ENCODE data around the gene PACSIN2. TPM values are rescaled to one million over a fixed set of nuclear protein-coding genes. Genes with fewer than 3 reads are reported as not detected.

PACSIN2 gene
- polyA plus RNA-seq, 3 donors: 63.9 to 71.0 (median 69.7) TPM

DNA sequence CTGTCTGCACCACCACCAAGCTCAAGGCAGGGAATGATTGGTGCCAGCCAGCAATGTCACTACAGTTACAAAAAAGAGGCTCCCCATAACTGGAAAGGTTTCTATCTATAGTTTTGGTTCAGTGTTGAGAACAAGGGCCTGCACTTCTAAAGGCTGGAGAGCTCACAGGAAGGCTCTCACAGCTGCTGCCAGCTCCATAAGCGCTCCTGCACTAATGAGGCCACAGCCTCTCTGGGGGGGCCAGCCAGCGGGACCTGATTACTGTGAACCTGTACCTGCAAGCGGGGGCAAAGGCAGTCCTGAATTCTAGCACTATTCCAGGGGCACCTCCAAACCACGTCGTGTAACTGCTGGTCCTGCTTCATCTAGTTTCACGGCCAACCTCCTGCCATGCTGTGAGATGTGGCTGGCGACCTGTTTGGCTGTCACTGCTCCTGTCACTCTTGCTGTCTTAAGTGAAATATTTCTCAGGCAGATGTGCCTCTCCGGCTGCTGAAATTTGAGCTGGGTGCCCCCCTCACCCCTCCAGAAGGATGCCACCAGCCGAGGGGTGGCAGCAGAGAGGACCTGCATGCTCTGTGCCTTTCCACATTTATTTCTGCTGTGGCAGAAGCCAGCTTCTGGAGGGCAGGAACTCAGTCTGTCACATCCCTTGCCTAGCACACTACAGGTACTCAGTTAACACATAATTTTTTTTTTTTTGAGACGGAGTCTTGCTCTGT is 104.6 kb downstream of the PACSIN2 start:
- no peak for DNase-seq (ENCODE audit: low read depth in 3 of 3, low spot score in 2 of 3)

DNA sequence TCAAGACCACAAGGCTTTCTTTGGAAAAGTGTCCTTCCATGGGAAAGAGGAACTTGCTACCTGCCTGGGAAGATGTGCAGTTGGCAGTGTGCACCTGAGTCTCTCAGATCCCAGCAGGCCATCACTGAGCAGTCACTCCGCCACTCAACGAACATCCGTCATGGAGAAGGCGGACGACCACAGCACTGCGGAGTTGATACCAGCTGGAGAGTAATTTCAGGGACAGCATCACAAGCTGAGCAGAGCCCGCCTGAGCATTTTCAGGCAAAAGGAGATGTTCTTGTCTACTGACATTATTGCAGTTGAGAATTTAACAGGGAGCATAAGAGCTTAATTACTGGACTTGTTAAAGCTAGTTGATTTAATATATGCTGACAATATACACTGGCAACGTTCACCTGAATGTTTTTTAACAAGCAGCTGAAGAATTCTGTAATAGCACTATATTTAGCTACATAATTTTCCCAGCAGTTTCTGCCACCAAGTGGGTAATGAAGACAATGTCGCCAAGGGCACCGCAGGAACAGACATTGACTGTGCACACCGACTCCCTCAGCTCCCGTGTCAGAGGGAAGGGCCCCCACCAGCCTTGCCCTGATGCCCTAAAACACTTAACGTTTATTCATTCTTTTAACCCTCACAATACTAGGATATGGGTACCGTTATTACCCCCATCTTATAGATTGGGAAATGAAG is 105.4 kb downstream of the PACSIN2 start:
- DNase-seq (ENCODE audit: low read depth in 3 of 3, low spot score in 2 of 3): no peak

DNA sequence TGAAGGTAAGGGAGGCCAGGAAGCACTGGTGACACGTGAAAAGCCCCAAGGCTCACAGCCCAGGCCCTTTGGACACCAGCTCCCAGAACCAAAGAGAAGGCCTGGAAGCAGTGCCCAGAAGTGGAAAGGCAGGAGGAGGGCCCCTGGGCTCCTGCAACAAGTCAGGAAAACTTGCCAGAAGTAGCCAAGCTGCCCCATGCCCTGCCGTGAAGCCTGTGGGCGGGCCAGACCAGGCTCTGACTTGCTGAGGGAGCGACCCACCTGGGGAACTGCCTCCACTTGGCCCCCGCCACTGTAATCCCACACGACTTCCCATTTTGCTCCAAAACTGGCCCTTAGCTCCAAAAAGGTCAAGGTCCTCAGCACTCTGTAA is 106.6 kb downstream of the PACSIN2 start:
- DNase-seq (ENCODE audit: low read depth in 3 of 3, low spot score in 2 of 3): no peak

DNA sequence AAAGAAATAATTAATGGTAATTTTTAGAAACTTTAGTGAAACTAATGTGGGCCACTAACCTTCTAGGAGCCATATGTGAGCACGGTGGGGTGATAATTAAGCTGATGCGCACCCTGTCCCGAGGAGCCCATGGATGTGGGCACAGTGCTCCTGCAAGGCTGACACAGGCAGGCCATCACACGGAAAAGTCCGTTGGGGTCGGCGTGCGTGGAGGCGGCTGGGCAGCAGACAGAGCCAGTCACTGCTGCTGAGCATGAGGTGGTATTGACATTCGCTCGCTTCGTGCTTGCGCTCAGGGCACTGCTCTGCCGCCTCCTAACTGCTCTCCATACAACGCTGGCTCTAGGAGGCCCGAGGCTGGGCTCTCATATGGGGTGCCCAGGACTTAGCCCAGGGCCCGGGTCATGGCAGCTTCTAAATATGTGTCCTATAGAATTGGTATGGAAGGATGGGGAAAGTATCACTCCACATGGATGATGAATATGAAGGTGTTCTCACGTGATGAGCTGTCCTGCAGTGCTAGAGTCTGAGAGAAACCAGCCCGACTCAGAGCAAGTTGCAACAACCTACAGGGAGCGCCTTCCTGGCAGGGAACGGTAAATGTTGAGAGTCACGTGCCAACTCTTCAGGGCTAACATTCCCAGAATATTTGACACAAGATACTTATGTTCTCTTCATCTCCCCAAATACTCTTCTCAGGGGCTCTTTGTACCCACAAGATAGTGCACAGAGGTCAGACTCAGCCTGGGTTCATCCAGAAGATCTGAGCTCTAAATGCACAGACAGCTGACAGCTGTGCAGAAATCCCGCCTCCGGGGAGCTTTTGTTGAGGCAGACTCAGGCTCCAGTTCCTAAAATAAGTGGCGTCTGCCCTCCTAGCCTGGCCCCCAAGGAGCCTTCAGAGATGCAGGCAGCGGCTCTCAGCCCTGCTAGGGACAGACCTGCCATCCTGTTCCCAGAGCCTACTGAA is 107.3 kb downstream of the PACSIN2 start:
- no peak for DNase-seq (ENCODE audit: low read depth in 3 of 3, low spot score in 2 of 3)

DNA sequence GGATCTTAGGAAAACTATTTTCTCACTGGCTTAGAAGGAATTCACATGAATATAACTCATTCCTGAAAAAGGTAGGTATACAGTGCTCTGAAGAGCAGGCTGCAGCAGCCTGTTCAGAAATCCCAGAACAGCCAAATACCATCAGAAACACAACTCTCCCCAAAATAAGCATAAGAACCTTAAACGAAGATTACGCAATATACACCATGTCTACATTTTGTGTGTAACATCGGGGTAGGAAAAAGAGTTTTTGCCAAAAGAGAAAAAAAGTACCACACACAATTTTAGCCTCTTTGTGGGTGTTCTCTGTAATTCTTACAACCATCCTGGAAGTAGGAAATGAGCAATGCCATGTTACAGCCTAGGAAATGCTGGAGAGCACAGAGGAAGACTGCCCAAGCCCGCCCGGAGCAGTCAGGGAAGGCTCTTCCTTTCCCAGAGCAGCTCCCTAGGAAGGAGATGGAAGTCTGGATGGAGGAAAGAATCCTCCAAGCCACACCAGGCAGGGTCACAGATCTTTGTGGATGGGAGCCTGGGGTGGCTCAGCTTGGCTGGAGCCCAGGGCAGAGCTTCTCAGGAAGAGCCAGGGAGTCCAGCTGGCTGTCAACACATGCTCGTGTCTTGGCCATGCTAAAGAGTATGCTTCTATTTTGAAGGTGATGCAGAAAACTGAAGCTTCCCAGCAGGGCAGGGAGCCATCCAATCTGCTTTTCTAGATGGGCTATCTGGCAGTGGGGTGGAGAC is 108.2 kb downstream of the PACSIN2 start:
- DNase-seq (ENCODE audit: low read depth in 3 of 3, low spot score in 2 of 3): no peak

DNA sequence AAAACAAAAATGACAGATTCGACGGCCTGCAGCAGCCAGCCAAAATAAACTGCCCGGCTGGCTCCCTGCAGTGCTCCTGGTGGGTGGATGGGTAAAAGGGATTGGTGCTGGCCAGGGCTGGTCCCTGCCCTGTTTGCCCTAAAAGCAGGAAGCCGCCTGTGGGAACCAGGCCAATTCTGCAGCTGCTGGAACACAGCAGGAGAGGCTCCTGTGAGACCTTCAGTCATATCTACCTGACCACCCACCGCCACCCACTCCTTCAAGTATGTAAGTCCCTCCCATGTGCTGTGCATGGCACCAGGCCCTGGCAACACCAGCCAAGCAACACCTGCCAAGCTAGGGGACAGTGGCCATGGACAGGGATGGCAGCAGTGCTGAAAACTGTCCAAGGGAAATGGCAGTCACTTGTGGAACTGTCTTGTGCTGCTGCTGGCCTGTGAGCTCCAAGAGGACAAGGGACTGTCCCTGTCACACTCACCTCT is 109.2 kb downstream of the PACSIN2 start:
- no peak for DNase-seq (ENCODE audit: low read depth in 3 of 3, low spot score in 2 of 3)

DNA sequence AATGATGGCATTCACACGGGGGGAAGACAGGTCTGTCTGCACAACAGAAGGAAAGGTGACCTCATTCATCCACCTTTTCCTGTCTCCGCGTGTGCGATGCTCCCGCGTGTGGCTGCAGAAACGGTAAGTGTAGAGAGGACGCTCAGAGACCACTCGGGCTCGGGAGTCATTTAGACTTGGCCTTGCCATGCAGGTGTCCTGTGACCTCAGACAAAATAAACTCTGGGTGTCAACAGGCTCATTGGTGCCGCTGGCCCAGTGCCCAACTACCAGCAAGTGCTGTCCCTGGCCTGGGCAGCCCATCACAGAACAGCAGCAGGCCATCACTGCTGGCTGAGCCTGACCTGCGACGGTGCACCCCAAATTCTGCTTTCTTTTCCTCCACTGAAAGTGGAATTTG is 109.7 kb downstream of the PACSIN2 start:
- no peak for DNase-seq (ENCODE audit: low read depth in 3 of 3, low spot score in 2 of 3)

DNA sequence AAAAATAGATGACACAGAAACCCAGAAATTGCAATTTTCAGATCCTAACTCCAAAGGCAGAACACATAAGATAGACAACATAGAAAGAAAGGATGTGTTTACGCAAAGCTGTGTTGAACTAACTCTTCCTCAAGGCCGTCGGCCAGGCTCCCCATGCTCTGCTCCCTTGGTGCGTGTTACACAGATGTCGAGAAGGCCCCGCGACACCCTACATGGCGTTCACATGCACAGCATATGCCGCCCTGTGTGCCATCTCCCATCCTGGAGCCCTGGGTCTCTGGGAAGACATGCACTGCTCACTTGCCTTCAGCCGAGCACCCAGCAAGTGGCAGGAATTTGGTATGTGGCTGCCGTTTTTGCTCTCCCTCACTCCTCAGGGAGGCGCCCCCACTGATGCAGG is 110.9 kb downstream of the PACSIN2 start:
- no peak for DNase-seq (ENCODE audit: low read depth in 3 of 3, low spot score in 2 of 3)

DNA sequence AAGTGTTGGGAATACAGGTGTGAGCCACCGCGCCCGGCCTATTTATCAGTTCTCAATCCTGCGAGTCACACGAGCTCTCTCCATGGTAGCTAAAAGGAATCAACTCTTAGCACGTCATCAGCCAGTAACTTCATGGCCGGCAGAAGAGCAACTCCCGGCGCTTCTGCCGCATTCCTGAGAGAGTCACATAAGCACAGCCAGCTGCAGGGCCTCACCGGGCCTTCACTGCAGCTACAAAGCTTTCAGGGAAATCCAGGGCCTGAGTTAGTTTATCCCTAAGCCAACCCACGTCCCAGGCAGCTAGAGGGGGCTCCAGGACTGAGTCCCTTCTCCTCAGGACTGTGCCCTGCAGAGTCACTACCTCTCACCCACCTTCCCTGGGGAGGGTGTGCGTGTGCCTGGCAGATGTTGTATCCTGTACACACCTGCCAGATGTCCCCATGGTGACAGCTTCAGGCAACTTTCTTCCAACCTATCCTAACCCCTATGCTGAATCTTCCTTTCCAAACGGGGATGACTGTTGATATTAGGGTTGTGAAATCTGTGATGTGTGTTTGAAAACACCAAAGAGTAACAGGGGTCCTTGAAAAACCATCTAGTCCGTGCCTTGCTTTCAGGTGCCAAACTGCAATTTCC is 112.0 kb downstream of the PACSIN2 start:
- peak; percentile 23 to 44 (median 44) for DNase-seq (ENCODE audit: low read depth in 3 of 3, low spot score in 2 of 3)

DNA sequence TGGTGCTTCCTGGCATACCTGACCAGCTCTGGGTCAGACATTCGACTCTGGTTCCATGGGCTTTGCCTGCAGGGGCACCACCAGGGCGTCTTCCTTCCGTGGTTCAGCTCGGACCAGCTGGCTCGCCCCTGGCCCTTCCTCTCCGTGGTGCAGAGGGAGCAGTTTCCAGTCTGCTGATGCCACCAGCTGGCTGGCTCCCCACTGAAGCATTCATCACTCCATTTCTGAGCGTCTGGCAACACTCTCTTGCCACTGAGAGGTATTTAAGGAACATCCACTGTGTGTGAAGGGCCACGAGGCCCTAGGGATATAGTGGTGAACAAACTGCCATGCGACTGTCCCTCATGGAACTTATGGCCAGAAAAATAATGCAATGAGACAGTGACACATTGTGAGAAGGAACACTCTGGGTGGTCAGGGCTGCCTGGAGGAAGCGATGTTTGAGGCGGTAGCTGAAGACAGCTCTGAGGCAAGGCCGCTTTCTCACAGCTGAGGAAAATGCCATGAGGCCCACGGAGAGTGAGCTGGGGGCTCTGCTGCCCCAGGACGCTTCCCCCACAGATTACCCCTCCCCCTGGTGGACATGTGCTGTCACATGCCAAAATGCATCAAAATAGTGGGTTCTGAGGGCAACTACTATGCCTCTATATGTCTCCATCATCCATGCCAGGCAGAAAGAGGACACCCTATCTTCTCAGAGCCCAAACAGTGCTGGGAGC is 113.0 kb downstream of the PACSIN2 start:
- DNase-seq (ENCODE audit: low read depth in 3 of 3, low spot score in 2 of 3): no peak

DNA sequence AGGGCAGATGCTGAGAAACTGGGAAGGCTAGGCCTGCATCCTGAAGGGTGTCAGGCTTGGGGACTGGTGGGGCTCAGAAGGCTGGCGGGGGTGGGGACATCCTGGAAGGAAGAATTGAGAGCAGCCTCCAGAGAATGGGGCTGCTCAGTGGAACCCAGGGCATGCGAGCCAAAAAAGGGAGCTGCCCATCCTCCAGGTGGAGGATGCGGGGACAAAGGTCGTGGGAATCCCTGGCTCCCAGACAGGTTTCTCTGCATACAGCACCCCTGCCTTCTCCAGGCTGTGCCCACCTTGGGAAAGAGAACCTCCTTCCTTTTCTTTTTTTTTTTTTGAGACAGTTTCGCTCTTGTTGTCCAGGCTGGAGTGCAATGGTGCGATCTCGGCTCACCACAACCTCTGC is 117.0 kb downstream of the PACSIN2 start:
- no peak for DNase-seq (ENCODE audit: low read depth in 3 of 3, low spot score in 2 of 3)

DNA sequence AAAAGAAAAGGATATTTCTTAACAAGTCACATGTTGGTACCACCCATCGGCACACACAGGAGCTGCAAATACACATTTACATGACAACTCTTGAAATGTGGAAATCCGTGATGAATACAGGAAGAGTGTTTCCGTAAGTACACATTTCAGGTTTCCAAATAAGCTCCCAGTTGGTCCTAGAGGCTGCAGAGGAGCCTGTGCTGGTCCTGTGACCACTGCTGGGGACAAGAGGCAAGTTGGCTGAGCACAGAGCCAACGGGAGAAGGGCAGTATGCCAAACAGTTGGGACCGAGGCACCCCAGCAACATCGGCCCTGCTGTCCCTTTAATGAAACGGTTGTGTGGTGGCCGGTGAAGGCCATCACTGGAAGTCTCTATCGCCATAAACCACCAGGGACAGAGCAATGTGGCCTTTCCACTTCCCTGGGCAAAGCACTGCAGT is 119.4 kb downstream of the PACSIN2 start:
- DNase-seq (ENCODE audit: low read depth in 3 of 3, low spot score in 2 of 3): no peak

DNA sequence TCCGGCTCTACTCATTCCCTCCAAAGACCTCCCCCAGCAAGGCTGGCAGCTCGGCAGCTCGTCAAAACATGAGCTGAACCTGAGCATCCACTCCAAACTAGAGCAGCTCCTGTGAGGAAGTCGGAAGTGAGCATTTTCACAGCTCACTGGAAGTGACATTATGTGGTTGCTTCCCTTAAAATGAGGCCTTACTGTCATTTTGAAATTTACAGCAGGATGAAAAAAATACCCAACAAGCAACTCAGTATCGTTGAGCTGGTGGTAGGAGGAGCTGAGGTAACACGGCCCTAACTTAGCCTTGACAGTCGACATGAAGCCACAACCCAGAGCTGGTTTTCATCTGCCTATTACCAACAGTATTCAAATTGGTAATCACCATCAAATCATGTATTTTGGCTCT is 119.9 kb downstream of the PACSIN2 start:
- peak in 2 of 3 donors; percentile 10 to 15 for DNase-seq (ENCODE audit: low read depth in 3 of 3, low spot score in 2 of 3)

DNA sequence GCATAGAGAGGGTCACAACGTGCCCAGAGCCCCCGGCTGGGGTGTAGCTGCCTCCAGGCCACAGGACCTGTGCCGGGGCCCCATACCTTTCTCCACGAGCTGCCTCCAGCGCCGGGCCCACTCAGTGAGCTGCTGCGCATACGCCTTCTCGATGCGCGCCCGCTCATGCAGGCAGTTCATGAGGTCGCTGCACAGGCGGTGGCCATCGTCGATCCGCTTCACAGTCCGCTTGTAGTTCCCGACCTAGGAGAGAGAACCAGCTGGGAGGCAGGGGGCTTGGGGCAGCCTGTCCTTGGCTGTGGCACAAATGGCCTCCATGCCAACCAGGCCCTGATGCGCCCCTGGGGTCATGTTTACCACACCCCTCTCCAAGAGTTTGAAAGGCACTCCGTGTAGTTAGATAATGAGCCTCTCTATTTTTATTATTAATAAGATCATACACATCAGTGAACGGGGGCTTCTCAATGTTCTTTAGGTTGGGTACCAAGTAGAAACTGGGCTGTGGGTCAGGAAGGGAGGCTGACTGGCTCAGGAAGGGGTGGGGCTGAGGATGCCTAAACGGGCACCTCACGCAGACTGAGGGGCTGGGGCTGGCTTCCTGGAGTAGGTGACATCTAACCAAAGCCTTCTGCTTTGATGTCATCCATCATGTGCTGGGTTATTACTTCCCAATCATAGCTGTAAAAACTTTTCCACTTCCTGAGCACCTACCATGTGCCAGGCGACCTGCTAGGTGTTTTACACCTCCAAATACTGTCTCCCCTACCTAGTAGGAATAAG is 121.4 kb downstream of the PACSIN2 start:
- no peak for DNase-seq (ENCODE audit: low read depth in 3 of 3, low spot score in 2 of 3)

DNA sequence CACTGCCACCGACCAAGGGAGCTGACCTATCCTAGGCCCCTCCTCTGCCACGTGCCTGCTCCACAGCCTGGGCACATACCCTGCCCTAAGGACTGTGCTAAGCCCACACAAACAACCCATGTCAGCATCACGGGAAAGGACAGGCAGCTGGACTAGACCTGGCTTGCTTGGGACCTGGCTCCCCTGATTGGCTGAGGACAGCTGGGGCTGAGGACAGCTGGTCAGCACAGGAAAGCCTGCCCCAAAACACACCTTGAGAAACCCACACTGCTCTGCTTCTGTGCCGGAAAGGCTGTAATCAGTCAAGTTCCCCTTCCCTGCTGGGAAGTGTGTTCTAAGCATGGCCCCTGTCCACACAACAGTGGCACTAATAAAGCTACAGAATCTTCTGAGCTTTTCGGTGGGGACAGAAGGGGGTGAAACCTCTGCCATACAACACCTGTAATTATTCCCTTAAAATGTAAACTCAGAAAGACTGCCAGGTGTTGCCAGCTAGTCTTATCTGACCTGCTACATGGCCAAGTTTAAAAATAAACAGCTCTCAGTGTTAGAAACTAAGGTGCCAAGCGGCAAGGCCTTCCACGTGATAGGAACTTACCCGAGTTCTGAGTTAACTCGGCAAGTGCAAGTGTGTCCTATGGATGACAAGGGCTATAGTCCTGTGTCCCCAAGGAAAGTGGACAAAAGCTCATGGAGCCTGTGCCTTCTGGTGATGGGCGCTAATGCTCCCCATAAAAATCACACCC is 122.2 kb downstream of the PACSIN2 start:
- DNase-seq (ENCODE audit: low read depth in 3 of 3, low spot score in 2 of 3): no peak

DNA sequence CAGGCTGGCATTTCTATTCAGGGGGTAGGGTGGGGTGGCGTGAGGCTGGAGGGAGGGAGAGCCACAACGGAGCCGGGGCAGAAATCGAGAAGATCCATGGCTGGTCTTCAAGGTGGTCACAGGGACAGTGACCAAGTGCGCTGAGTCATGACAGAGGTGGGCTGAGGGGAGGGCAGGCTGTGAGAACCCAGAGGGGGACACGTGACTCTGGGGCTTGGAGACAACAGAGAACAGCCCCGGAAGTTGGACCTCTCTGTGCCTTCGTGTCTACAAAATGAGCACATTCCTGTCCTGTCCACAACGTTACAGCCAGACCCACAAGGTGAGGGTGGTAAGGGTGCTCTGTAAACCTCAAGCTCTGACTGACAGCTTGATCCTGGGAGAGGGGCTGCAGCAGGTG is 122.8 kb downstream of the PACSIN2 start:
- DNase-seq (ENCODE audit: low read depth in 3 of 3, low spot score in 2 of 3): no peak

DNA sequence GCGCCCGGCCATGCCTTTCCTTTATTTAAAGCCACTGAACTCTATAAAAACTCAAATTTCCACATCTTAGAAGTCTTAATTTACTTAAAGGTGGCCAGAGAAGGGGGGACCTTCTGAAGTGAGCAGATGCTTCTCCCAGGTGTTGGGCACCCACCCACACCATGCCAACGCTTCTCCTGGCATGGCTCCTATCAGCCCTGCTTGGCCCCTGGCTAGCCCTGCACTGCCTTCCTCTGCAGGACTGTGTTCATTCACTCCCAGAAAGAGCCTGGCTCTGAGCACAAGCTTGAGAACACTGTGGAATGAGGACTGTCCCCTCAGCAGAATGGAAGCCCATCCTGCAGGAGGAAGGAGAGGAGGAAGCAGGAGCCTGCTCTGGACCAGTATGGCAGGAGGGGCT is 123.3 kb downstream of the PACSIN2 start:
- DNase-seq (ENCODE audit: low read depth in 3 of 3, low spot score in 2 of 3): no peak

DNA sequence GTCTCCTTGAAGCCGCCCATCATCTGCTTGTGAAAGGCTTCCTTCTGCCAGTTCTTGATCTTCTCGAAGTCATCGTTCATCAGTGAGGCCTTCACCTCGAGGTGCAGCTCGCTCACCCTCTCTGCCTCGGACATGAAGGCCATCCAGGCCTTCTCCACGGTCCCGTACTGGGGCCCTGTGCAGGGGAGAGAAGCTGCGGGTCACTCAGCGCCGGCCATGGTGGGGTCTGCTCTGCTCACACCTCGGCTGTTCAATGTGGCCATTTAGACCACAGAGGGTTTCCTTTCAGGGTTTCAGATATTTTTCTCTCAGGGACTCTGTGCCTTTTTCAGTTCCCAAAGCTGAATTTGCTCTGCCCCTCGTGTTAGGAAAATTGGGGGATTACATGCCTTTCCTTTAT is 123.9 kb downstream of the PACSIN2 start:
- DNase-seq (ENCODE audit: low read depth in 3 of 3, low spot score in 2 of 3): no peak

All from right renal cortex interstitium (tissue), 3 donors.